Measurements from ENCODE around the gene RASA3.

DNA sequence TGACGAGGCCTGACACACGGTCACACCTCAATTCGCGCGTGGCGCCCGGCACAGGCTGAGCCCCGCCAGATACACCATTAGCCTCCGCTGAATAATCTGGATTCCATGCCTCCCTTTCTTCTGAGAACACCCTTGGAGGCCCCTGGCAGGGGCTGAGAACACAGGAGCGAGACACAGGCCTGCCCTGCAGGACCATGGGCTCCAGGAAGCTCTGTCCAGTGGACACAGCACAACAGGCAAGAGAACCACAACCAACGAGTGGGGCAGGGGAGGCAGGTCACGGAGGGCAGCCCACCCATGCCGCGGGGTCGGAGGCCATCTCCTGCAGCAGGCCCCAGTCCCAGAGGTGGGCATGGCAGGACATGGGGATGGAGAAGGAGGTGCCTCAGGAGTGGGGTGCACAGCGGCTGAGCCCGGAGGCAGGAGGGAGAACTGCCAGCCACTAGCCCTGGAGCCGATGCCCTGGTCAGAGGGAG lies 82.8 kb downstream of the RASA3 start:
- TF ChIP-seq, protein P1, sequence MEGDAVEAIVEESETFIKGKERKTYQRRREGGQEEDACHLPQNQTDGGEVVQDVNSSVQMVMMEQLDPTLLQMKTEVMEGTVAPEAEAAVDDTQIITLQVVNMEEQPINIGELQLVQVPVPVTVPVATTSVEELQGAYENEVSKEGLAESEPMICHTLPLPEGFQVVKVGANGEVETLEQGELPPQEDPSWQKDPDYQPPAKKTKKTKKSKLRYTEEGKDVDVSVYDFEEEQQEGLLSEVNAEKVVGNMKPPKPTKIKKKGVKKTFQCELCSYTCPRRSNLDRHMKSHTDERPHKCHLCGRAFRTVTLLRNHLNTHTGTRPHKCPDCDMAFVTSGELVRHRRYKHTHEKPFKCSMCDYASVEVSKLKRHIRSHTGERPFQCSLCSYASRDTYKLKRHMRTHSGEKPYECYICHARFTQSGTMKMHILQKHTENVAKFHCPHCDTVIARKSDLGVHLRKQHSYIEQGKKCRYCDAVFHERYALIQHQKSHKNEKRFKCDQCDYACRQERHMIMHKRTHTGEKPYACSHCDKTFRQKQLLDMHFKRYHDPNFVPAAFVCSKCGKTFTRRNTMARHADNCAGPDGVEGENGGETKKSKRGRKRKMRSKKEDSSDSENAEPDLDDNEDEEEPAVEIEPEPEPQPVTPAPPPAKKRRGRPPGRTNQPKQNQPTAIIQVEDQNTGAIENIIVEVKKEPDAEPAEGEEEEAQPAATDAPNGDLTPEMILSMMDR (conservative IDR thresholded peaks at IDR 0.05 in 1 of 2, IDR thresholded peaks at IDR 0.05 in 1 of 2; ENCODE audit: extremely low read depth in 1 of 2, insufficient read depth in 1 of 2, low read depth in 1 of 2, low read length in 2 of 2), result no peak
- TF ChIP-seq EZH2 (IDR thresholded peaks at IDR 0.05; ENCODE audit: borderline replicate concordance, low read length), result no peak
